GM19351 (cell line): ENCODE measurements around the gene OR8A1.

Experiments
- ATAC-seq: cut with Tn5 transposase; IDR thresholded peaks from one replicate; pipeline ENCODE4 v1.9.1; 2021; ENCODE audit warnings: mild to moderate bottlenecking, moderate library complexity; ENCODE audit not compliant: unreplicated experiment

OR8A1 gene

DNA sequence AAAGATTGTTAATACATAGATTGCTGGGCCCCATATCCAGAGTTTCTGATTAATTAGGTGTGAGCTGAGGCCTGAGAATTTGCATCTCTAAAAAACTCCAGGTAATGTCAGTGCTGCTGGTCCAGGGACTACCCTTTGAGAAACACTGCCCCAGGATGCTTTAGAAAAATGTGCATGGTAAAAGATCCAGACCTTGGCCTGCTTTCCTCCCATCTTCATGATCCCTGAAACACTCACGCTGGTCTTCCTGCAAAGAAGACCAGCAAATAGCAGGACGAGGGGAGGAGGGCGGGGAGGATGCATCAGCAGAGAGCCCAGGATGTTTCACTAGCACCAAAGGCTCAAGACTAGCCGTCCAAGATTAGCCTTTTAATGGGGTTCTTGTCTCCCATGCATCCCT, at the start of gene OR8A1:
TSS of gene OR8A1 (plus strand) at position 301 of the 400 bp plus-strand sequence. CDS start 123 bp downstream, outside the sequence.
- ATAC-seq = no peak

DNA sequence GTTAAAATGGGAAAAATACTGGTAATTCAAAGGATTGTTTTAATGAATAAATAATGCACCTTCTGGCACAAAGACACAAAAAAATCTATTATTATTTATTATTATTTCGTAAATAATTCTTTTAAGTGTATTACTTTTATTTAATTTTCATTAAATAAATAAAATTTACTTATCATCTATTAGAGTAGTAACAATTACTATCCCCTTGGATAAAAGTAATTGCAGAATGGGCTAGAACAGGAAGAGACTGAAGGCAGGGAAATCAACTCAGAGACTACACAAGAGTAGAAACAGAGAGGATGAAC, 49.3 kb upstream of the OR8A1 start:
- ATAC-seq = no peak

GRCh38 chr11:124533626-124534025, 36.2 kb upstream of the OR8A1 start:
- ATAC-seq = no peak

DNA sequence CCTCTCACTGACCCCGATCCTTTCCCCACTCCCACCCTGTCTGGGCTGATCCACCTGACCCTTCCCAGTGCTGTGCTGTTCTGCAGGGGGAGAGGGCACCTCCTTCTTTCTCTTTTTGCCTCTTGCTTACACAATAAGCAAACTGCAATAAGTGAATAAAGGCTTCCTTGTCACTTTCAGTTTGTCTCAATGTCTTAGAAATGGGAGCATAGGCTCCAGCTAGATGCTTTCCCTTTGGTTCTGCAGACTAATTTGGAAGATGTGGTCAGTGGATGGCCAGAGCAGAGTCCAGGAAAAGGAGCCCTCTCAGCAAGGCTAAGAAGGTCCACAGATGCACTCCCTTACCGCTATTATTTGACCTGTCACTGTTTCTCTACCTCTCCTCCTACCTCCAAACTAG, 35.7 kb upstream of the OR8A1 start:
- no peak for ATAC-seq

- ATAC-seq = no peak
Measured at GRCh38 chr11:124535552-124536232, 34.1 kb upstream of the OR8A1 start.

- no peak for ATAC-seq
Measured at GRCh38 chr11:124536520-124536919, 33.3 kb upstream of the OR8A1 start.

- ATAC-seq = no peak
Measured at GRCh38 chr11:124538019-124538418, 31.8 kb upstream of the OR8A1 start.

- ATAC-seq = no peak
Measured at GRCh38 chr11:124541204-124541603, 28.6 kb upstream of the OR8A1 start.

DNA sequence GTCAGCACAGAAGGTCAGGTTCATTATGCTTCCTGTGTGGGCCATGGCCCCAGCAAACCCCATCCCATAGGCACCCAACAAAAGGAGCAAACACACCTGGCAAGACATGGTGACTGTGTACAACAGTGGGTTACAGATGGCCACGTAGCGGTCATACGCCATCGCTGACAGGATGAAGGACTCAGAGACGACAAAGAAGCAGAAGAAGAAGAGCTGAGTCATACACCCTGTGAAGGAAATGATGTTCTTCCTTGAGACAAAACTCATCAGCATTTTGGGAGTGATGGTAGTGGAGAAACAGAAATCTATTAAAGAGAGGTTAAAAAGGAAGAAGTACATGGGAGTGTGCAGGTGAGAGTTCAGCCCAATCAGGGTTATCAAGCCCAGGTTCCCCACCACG, 26.7 kb upstream of the OR8A1 start:
- ATAC-seq = no peak

GRCh38 chr11:124543554-124543953, 26.2 kb upstream of the OR8A1 start, which contains the start of gene OR8B12:
Gene OR8B12, minus strand, starts transcription at chr11:124543654. Its CDS starts 0 bp downstream, at chr11:124543654.
- no peak for ATAC-seq

DNA sequence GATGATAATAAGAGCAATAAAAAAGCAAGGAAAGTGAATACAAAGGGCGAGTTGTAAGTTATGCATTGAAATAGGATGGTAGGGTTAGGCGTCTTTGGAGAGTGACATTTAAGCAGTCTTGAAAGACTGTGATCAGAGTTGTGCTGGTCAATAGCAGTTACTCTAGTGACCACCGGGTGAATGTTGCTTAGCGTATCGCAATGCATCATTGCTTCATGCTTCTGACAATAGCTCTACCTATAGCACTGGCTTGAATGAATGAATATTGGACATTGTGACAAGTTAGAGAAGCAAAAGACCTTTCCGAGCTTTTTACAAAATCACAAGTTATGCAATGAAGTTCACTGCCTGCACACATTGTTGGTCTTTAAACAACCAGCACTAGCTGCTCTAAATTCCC, 18.6 kb upstream of the OR8A1 start:
- ATAC-seq = no peak

DNA sequence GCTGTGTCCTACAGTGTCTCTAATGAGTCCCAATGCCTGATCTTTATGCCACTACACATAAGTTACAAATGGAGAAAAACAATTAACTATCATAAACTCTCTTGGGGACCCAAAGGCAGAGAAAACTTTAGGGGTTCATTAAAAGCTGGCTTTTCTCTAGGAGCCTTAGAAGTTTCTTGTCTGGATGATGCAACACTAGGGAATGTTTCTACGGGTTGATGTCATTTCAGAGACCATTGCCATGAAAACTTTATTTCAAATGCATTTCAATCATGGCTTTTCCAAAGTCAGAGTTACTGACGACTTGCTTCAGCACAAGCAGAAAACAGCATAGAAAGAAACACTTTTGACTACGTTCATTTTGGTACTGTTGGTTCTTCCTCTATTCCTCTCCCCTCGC, 17.8 kb upstream of the OR8A1 start:
- ATAC-seq = no peak

DNA sequence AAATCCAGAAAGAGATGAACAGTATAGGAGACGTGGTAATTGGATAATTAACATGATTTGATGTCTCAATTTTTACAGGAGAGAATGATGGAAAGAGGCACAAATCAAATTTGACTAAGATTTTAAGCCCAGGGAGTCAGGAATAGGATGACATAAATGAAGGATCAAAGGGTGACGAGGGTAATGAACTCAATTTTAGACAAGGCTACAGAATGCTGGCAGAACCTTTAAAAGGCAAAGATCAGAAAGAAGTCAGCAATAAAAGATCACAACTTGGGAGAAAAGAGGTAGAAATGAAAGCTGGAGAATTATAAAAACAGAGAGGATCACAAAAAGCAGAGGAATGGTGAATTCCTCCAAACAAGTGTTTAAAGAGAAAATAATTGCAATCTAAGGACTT, 13.0 kb upstream of the OR8A1 start:
- ATAC-seq = no peak

GRCh38 chr11:124570160-124570559, 363 bp downstream of the OR8A1 start:
- ATAC-seq = no peak

- no peak for ATAC-seq
Measured at GRCh38 chr11:124577716-124578427, 8.1 kb downstream of the OR8A1 start.

DNA sequence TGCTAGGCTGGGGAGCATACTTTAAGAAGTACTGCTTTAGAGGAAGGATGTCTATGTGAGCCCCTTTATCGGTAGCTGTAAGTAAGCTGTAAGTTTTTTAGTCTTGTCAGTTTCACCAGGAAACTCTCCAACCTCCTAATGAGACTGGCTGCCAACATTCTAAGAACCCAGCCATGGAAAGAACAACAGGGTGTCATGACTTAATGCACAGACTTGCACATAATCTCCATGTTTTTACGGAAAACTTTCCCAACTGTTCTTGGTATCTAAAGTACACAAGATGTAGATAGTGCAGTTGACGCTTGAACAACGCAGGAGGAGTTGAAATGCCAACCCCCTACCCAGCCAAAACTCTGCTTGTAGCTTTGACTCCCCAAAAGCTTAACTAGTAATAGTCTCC, 9.0 kb downstream of the OR8A1 start:
- no peak for ATAC-seq

DNA sequence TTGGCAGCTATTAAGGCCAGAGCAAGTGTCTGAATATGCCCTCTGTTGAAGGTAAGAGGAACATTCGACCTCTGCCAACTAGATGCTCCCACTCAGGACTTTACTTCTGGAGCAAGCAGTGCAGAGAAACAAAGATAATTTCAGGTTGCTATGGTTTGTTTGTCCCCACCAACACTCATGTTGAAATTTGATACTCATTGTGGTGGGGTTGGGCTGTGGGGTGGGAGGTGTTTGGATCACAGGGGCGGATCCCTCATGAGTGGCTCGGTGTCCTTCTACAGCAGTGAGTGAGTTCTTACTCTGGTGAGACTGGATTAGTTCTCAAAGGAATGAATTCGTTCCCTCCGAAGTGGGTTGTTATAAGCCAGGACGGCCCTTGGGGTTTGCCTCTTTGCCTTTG, 12.0 kb downstream of the OR8A1 start:
- ATAC-seq = no peak

GRCh38 chr11:124582565-124582964, 12.8 kb downstream of the OR8A1 start:
- ATAC-seq = no peak

- ATAC-seq = no peak
Measured at GRCh38 chr11:124583781-124584180, 14.0 kb downstream of the OR8A1 start.

DNA sequence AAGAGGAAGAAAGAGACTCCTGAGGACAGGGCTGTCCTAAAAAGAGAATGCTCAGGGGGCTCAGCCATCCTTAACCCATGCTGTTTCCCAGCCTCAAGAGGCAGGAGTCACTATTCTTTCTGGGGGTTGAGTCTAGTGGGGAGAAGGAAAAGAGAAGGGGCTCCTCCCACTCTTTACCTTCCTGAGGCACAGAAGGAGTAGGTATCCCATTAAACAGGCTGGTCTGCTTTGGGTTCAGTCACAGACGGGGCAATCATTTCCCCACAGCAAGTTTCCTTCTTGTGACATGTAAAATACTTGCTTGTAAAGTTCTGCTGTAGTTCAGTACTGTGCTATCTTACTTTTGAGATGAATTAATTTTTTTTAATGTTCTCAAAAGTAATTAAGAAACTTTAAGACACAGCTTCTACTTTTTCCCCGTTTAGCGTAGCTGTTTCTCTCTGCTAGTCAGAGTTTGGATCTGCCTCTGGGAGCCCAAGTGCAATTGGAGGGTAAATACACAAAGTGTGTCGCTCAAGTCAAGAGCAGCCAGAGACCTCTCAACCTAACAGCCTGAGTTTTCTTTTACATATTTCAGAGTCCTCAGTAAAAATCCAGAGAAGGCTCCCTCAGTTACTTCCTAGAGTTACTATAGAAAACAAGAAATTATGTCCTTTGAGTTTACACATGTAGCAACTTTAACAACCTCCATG, 15.0 kb downstream of the OR8A1 start:
- no peak for ATAC-seq

DNA sequence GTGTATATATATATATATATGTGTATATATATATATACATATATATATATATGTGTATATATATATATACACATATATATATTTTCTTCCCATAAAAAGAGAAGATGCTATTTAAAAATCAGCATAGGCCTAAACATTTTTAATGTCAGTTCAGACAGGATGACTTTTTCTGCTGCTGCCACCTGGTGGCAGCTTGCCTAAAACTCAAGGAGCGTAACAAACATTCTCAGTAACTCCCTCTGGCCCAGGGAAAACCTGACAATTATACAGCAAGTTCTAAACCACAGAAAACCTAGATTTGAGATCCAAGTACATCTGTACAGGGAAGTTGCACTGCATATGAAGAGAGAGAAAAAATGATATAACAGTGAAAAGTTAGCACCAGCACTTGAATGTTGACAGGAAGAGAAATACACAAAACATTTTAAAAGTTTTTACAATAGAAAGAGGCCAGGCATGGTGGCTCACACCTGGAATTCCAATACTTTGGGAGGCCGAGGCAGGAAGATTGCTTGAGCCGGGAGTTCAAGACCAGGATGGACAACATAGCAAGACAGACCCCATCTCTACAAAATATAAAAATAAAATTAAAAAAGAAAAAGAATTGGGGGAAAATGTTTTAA, 16.6 kb downstream of the OR8A1 start:
- ATAC-seq = peak; percentile 69

DNA sequence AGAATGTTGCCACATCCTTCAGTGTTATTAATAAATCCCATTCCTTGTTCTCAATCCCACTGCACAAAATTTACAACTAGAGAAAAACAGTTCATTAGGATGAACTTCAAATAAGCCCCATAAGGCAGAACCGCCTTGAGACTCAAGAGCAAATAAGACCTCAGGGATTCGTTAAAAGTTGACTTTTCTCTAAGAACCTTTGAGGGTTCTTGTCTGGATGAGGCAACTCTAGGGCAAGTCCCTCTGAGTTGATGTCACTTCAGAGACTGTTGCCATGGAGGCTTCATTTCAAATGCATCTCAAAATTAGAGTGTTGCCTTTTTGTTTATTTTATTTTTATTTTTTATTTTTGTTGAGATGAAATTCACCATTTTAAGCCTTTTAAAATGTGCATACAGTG, 21.6 kb downstream of the OR8A1 start:
- no peak for ATAC-seq
